Right ventricle myocardium superior (tissue), 1 donor: ENCODE results near the gene TGFB2. TPM values are rescaled to one million over a fixed set of nuclear protein-coding genes. Genes with fewer than 3 reads are reported as not detected.

Source experiments
- ATAC-seq: fragments of 200-7000 bp; cut with Tn5 transposase; one replicate; pipeline ENCODE4 v1.9.1; 2020; ENCODE audit warnings: mild to moderate bottlenecking; ENCODE audit not compliant: poor library complexity
- DNase-seq: peaks from one replicate; pipeline ENCODE4 v3.0.0-alpha.2; 2020
- intact Hi-C: fragments of 100-400 bp; cut with DNase I; formaldehyde crosslinking; loops from one replicate; pipeline ENCODE4 v1.11.2; 2022
- total RNA-seq: library from RNA; stranded (reverse); fragmentation: NEBNext Ultra II Directional; extraction: Animal tissue kit (Norgen Biotek cat#: 25700); gene quantifications from one replicate; pipeline ENCODE4 v1.2.1, GENCODE V29; 2021
- donor health status: DM: no; HTN: yes; CAD: no; lungs with severe emphysema.

The TGFB2 gene
- total RNA-seq, 1 donor from 2014 or later = 1.5 TPM

DNA sequence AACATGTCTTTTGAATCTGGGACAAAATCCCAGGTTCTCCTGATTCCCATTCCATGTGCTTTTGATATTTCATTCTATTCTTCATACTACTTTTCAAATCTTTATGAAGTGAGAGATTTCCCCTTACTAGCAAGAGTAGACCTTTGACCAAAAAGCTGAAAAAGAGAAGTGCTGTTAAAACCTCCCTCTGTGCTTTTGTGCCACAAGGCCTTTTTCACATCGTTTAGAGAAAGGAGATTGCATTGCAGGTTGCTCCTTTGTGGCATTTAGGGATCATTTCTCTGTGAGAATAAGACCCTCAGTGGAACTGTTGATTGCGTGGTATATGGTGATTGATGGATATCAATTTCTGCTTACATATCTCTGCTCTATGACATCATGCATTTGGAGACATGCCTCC lies 148.8 kb downstream of the TGFB2 start:
- DNase-seq = no peak
- intact Hi-C loops = no loop called here
- no peak for ATAC-seq

Other genes with a start within 250 kb of the TGFB2 start
- gene RRP15, start 60.0 kb upstream of the TGFB2 start, total RNA-seq = 21.7 TPM